HepG2 (cell line): Measurements from ENCODE around the gene CAST. TPM values are rescaled to one million over a fixed set of nuclear protein-coding genes. Genes with fewer than 3 reads are reported as not detected.

Experiments
- ATAC-seq: fragments of 200-7000 bp; cut with Tn5 transposase; 3 replicates; pipeline ENCODE4 v1.9.1; 2020; ENCODE audit warnings: mild to moderate bottlenecking, moderate library complexity
- BruUV-seq: library from RNA; stranded (reverse); fragments of 400-500 nt; replicated peaks from 2 replicates; lab custom pipeline; 2021; lab: Mats Ljungman, UMichigan
- CTCF ChIA-PET: fragments of 300-600 bp; formaldehyde crosslinking; extraction: SDS; loops from one replicate; lab custom pipeline; 2021; ENCODE audit warnings: low total read pairs, inconsistent platforms, low intra/inter-chr PET ratio; lab: Yijun Ruan, JAX
- POLR2A ChIA-PET: fragments of 350-600 bp; sonication (Branson Sonifier 250); formaldehyde crosslinking; loops from one replicate; lab custom pipeline; 2020; ENCODE audit warnings: antibody characterized with exemption, inconsistent platforms; lab: Yijun Ruan, JAX
- DNase-seq: peaks from one replicate; pipeline ENCODE4 v3.0.0-alpha.2; 2015; ENCODE audit warnings: low spot score
- FAIRE-seq: peaks from 3 replicates; lab custom pipeline; 2011; peaks lifted over from hg19 to GRCh38; lab: Jason Lieb, UNC
- H2AFZ ChIP-seq: one replicate; pipeline ENCODE4 v1.6.1; 2011; ENCODE audit warnings: low read length, inconsistent platforms
- H3K27ac ChIP-seq: fragments of 300-600 bp; 3 replicates; pipeline ENCODE4 v1.8.0; 2011; ENCODE audit warnings: mixed run types, mild to moderate bottlenecking, mixed read lengths, low read length, inconsistent platforms; ENCODE audit not compliant: insufficient read depth; ENCODE audit errors: extremely low read length
- H3K27me3 ChIP-seq, 2 experiments: fragments of 200-600 bp in 1 of 2; 2 replicates in 1 of 2; 3 replicates in 1 of 2; pipeline versions ENCODE4 v1.6.0 to v1.8.0; 2011; ENCODE audit warnings: low read length in 2 of 2, mild to moderate bottlenecking in 2 of 2, moderate library complexity in 2 of 2, inconsistent platforms in 1 of 2; ENCODE audit not compliant: insufficient read depth in 2 of 2, control insufficient read depth in 1 of 2
- H3K36me3 ChIP-seq, 2 experiments: fragments of 200-600 bp in 1 of 2; replicated peaks in 1 of 2; 2 replicates in 1 of 2; 3 replicates in 1 of 2; pipeline versions ENCODE4 v1.5.1 to v1.8.0; 2011; ENCODE audit warnings: low read length in 2 of 2, inconsistent platforms in 1 of 2; ENCODE audit not compliant: insufficient read depth in 2 of 2, control insufficient read depth in 1 of 2
- H3K4me1 ChIP-seq: 2 replicates; pipeline ENCODE4 v1.5.1; 2012; ENCODE audit warnings: low read length, inconsistent platforms; ENCODE audit not compliant: insufficient read depth
- H3K4me2 ChIP-seq: 2 replicates; pipeline ENCODE4 v1.6.0; 2011; ENCODE audit warnings: low read depth, low read length, inconsistent platforms
- H3K4me3 ChIP-seq, 3 experiments: fragments of 200-600 bp in 1 of 3; sonication (generic), shearing (Covaris generic) in 1 of 3; replicated peaks in 1 of 3; 2 replicates each; pipeline ENCODE4 v1.5.1; 2011 to 2016; ENCODE audit warnings: low read length in 3 of 3, inconsistent platforms in 2 of 3, low read depth in 2 of 3, mild to moderate bottlenecking in 2 of 3, control low read depth in 1 of 3, mixed read lengths in 1 of 3; ENCODE audit not compliant: insufficient read depth in 1 of 3
- H3K79me2 ChIP-seq: one replicate; pipeline ENCODE4 v1.6.1; 2011; ENCODE audit warnings: low read length, inconsistent platforms; ENCODE audit not compliant: insufficient read depth
- H3K9ac ChIP-seq: 2 replicates; pipeline ENCODE4 v1.6.0; 2011; ENCODE audit warnings: mild to moderate bottlenecking, low read depth, low read length, inconsistent platforms; ENCODE audit not compliant: insufficient read depth
- H3K9me3 ChIP-seq: 2 replicates; pipeline ENCODE4 v1.5.1; 2012; ENCODE audit warnings: mild to moderate bottlenecking, low read length
- H4K20me1 ChIP-seq: 2 replicates; pipeline ENCODE4 v1.6.0; 2011; ENCODE audit warnings: inconsistent platforms, mild to moderate bottlenecking, low read length, moderate library complexity; ENCODE audit not compliant: insufficient read depth
- ARNT2 ChIP-seq: sonication (generic); formaldehyde crosslinking; IDR thresholded peaks from 2 replicates; pipeline ENCODE4 v1.8.0; 2022; ENCODE audit warnings: mild to moderate bottlenecking, low read depth, missing genetic modification reagents, moderate library complexity
- ELF1 ChIP-seq: sonication (generic); formaldehyde crosslinking; IDR thresholded peaks from 2 replicates; pipeline ENCODE4 v1.4.0; 2020; ENCODE audit warnings: missing genetic modification reagents
- TCF12 ChIP-seq, 2 experiments: fragments of 450-650 bp in 1 of 2; sonication (generic) in 1 of 2; formaldehyde crosslinking in 1 of 2; IDR thresholded peaks; 2 replicates each; pipeline versions ENCODE4 v1.6.1 to v1.8.0; 2017 to 2022; ENCODE audit warnings: antibody characterized with exemption in 1 of 2, mild to moderate bottlenecking in 1 of 2, missing genetic modification reagents in 1 of 2, moderate library complexity in 1 of 2
- TFAP4 ChIP-seq: sonication (generic); IDR thresholded peaks from 2 replicates; pipeline ENCODE4 v1.6.1; 2016; ENCODE audit warnings: low read depth, borderline replicate concordance
- ZBTB4 ChIP-seq: sonication (generic); formaldehyde crosslinking; IDR thresholded peaks from 2 replicates; pipeline ENCODE4 v1.4.0; 2020; ENCODE audit warnings: missing genetic modification reagents, mild to moderate bottlenecking, borderline replicate concordance
- ZFAT ChIP-seq: sonication (generic); formaldehyde crosslinking; conservative IDR thresholded peaks from 2 replicates; pipeline ENCODE4 v1.8.1; 2023; ENCODE audit warnings: missing genetic modification reagents, inconsistent platforms
- ZNF280B ChIP-seq: sonication (generic); formaldehyde crosslinking; IDR thresholded peaks from 2 replicates; pipeline ENCODE4 v1.5.0; 2020; ENCODE audit warnings: missing genetic modification reagents, mild to moderate bottlenecking, borderline replicate concordance
- ZNF510 ChIP-seq: sonication (generic); formaldehyde crosslinking; IDR thresholded peaks from 2 replicates; pipeline ENCODE4 v1.4.0; 2020; ENCODE audit warnings: low read depth, mild to moderate bottlenecking, missing genetic modification reagents
- ZNF770 ChIP-seq: sonication (generic); formaldehyde crosslinking; IDR thresholded peaks from 2 replicates; pipeline ENCODE4 v1.5.0; 2020; ENCODE audit warnings: mild to moderate bottlenecking, missing genetic modification reagents
- WGBS: methylation state at CpG from one replicate; pipeline ENCODE4 v1.1.6; 2017; ENCODE audit warnings: low lambda C conversion rate; 5-methylcytosine and 5-hydroxymethylcytosine counted together
- in situ Hi-C: cut with HindIII; loops from 2 replicates; pipeline ENCODE4 v1.10.0; 2017; ENCODE audit warnings: low pct_unique_long_range_greater_than_20kb; ENCODE audit not compliant: extremely low pct_ligation_motif_present
- intact Hi-C: fragments of 100-400 bp; cut with micrococcal nuclease; formaldehyde crosslinking; loops from one replicate; pipeline ENCODE4 v1.10.0; 2022; ENCODE audit not compliant: unreplicated experiment
- polyA plus RNA-seq, 8 experiments: library from polyadenylated mRNA; depleted of rRNA in 3 of 8; stranded (reverse) in 7 of 8; unstranded in 1 of 8; fragments of >200 nt; fragmentation: Illumina TruSeq in 4 of 8; extraction: Trizol in 4 of 8; gene quantifications; 2 replicates each; pipeline versions ENCODE4 v1.2.1 to v1.2.3, GENCODE V29; 2011 to 2016; ENCODE audit warnings: low read depth in 4 of 8, missing spikeins in 1 of 8, mixed read lengths in 1 of 8; ENCODE audit not compliant: insufficient read depth in 1 of 8
- total RNA-seq, 5 experiments: library from RNA; depleted of rRNA; stranded (reverse); fragments of >200 nt; fragmentation: Illumina TruSeq; extraction: Trizol; gene quantifications; 2 replicates each; pipeline ENCODE4 v1.2.3, GENCODE V29; 2016; ENCODE audit warnings: low read depth in 1 of 5
- TF ChIP-seq, protein P1 (sequence below): sonication (generic); formaldehyde crosslinking; IDR thresholded peaks from 2 replicates; pipeline ENCODE4 v1.4.0; 2020; ENCODE audit warnings: low read depth, mild to moderate bottlenecking, missing genetic modification reagents

The CAST gene
- total and polyA plus RNA-seq, 2 of the 13 experiments (the other 11 are each of a cell fraction or from before 2014, with no cell fraction given) = 42.1 to 67.6 TPM

DNA sequence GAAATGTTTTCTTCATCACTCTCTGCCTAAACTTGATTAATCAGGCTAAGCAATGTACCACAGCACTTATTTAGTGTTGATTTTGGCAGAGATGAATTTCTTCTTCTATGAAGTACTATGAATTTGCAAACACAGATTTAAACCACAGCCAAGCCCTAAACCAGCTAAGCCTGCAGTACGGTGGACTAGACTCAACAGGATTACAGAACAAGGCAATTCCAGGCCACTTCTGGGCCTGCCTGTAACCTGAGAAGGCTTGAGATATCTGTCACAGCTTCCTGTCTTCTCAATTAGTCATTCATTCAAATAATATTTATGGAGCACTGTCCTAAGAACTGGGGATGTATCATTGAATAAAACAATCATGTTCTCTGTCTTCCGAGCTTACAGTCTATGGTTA lies 32.4 kb upstream of the CAST start (continued):
- no peak for TF ChIP-seq ZNF280B (CRISPR knock-in tag)
- TF ChIP-seq ZNF770 (CRISPR knock-in tag) = no peak
- TF ChIP-seq, protein P1, sequence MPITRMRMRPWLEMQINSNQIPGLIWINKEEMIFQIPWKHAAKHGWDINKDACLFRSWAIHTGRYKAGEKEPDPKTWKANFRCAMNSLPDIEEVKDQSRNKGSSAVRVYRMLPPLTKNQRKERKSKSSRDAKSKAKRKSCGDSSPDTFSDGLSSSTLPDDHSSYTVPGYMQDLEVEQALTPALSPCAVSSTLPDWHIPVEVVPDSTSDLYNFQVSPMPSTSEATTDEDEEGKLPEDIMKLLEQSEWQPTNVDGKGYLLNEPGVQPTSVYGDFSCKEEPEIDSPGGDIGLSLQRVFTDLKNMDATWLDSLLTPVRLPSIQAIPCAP (CRISPR knock-in tag) = no peak

- no peaks in the 10 kb centered on the region for H3K9me3 ChIP-seq
- no TSS peak for BruUV-seq
- H3K4me3 ChIP-seq = no peak overlapping the region
- ChIA-PET CTCF (no interaction called here), POLR2A (no interaction called here)
- ATAC-seq = no peak
- DNase-seq = no peak
- intact Hi-C loops = no loop called here
- H3K36me3 ChIP-seq = no peaks in the 10 kb centered on the region
- in situ Hi-C loops = no loop called here
- H3K27me3 ChIP-seq = no peaks in the 10 kb centered on the region
- no peak for FAIRE-seq
- no peak overlapping the region for H3K27ac ChIP-seq
- H3K4me2 ChIP-seq = no peak overlapping the region
- H3K9ac ChIP-seq = no peak overlapping the region
- H2AFZ ChIP-seq = no peak overlapping the region
- H3K4me1 ChIP-seq = no peaks in the 10 kb centered on the region
- WGBS = 14% methylated on average over 4 of the region's 4 CpGs
- no peaks in the 10 kb centered on the region for H4K20me1 ChIP-seq
- no peaks in the 10 kb centered on the region for H3K79me2 ChIP-seq
- TF ChIP-seq TFAP4 (no peak), ARNT2 (CRISPR knock-in tag) (no peak), ZFAT (CRISPR knock-in tag) (no peak), ELF1 (CRISPR knock-in tag) (no peak), ZBTB4 (no peak), TCF12 (IDR thresholded peaks at IDR 0.05) (no peak), TCF12 (CRISPR knock-in tag; IDR thresholded peaks at IDR 0.05) (no peak), ZNF510 (CRISPR knock-in tag) (no peak)
These were observed 28.4 kb upstream of the CAST start for GRCh38 chr5:96633820-96634219.
